Measurements from ENCODE around the gene PSMA3.
"Not testable (repeated sequence)": the region's sequence is repeated elsewhere in the genome, so short reads cannot be mapped to it uniquely, and the experiment has no call there.

Gene PSMA3

GRCh38 chr14:58244556-58245387, at the start of gene PSMA3:
PSMA3 (plus strand) TSS chr14:58244843; CDS start chr14:58244921, 78 bp downstream.
- DNase-seq = peak; percentile 99

GRCh38 chr14:58196198-58196597, 48.4 kb upstream of the PSMA3 start:
- DNase-seq = no peak

- no peak for DNase-seq
These were observed 46.6 kb upstream of the PSMA3 start for GRCh38 chr14:58198086-58198485.

- peak; percentile 91 for DNase-seq
These were observed 44.7 kb upstream of the PSMA3 start, which contains the start of gene ACTR10 for GRCh38 chr14:58199726-58200479. ACTR10 (plus strand) TSS chr14:58200149; CDS start chr14:58200218, 69 bp downstream.

GRCh38 chr14:58200480-58200841, 44.2 kb upstream of the PSMA3 start:
- no peak for DNase-seq

- no peak for DNase-seq
These were observed 43.8 kb upstream of the PSMA3 start for GRCh38 chr14:58200846-58201245.

GRCh38 chr14:58213176-58213575, 31.5 kb upstream of the PSMA3 start:
- no peak for DNase-seq

- DNase-seq = no peak
These were observed 29.3 kb upstream of the PSMA3 start for GRCh38 chr14:58215191-58215914.

- DNase-seq = no peak
These were observed 28.1 kb upstream of the PSMA3 start for GRCh38 chr14:58216544-58216943.

- no peak for DNase-seq
These were observed 17.4 kb upstream of the PSMA3 start for GRCh38 chr14:58227096-58227819.

- peak; percentile 68 for DNase-seq
These were observed 6.1 kb upstream of the PSMA3 start for GRCh38 chr14:58238252-58239243.

GRCh38 chr14:58239244-58240195, 5.1 kb upstream of the PSMA3 start:
- peak; percentile 77 for DNase-seq

- no peak for DNase-seq
These were observed 670 bp upstream of the PSMA3 start for GRCh38 chr14:58243790-58244555.

GRCh38 chr14:58245562-58245961, 919 bp downstream of the PSMA3 start:
- no peak for DNase-seq

- DNase-seq = no peak
These were observed 5.0 kb downstream of the PSMA3 start for GRCh38 chr14:58249611-58250010.

- no peak for DNase-seq
These were observed 13.5 kb downstream of the PSMA3 start for GRCh38 chr14:58258156-58258555.

GRCh38 chr14:58262005-58262404, 17.4 kb downstream of the PSMA3 start:
- DNase-seq = not testable (repeated sequence)

GRCh38 chr14:58265401-58265800, 20.8 kb downstream of the PSMA3 start:
- DNase-seq = no peak

- DNase-seq = no peak
These were observed 26.0 kb downstream of the PSMA3 start for GRCh38 chr14:58270628-58271027.
